ENCODE results near the gene PKIG. TPM values are rescaled to one million over a fixed set of nuclear protein-coding genes. Genes with fewer than 3 reads are reported as not detected.
A peak's percentile ranks its signal among the peaks of the same experiment; 100 is the strongest.

The PKIG gene
- total RNA-seq, 4 donors from 2014 or later, result 78.2 to 108 (median 91.5) TPM

GRCh38 chr20:44566018-44566417 is 16.4 kb upstream of the PKIG start:
- Histone ChIP-seq H3K27me3 (no peaks in the 10 kb centered on the region), H3K27ac (no peak overlapping the region), H3K9me3 (no peaks in the 10 kb centered on the region), H3K36me3 (no peaks in the 10 kb centered on the region), H3K4me3 (no peak overlapping the region), H3K4me1 (no peaks in the 10 kb centered on the region)
- DNase-seq (ENCODE audit: low spot score in 2 of 2), result no peak
- 97 to 98% methylated on average over 3 of the region's 3 CpGs for WGBS, 2 donors
- TF ChIP-seq POLR2A (IDR thresholded peaks at IDR 0.05) (no peak), CTCF (IDR thresholded peaks at IDR 0.05) (no peak), EP300 (IDR thresholded peaks at IDR 0.05) (no peak)

- no peak overlapping the region for H3K4me3 ChIP-seq
- H3K36me3 ChIP-seq, result no peaks in the 10 kb centered on the region
- H3K4me1 ChIP-seq, result peaks cover 0 to 5% (median under 1%) of the 10 kb centered on the region in 4 donors
- H3K27me3 ChIP-seq, result no peaks in the 10 kb centered on the region
- no peaks in the 10 kb centered on the region for H3K9me3 ChIP-seq
- DNase-seq (ENCODE audit: low spot score in 2 of 2), result no peak
- H3K27ac ChIP-seq, result no peak overlapping the region
- TF ChIP-seq EP300 (IDR thresholded peaks at IDR 0.05), result no peak
- no peak for TF ChIP-seq POLR2A (IDR thresholded peaks at IDR 0.05)
- TF ChIP-seq CTCF (IDR thresholded peaks at IDR 0.05), result no peak
Observed at GRCh38 chr20:44566811-44567210, 15.6 kb upstream of the PKIG start.

- WGBS, 2 donors, result 100% methylated on average over 1 of the region's 1 CpG
Observed at GRCh38 chr20:44570367-44570766, 12.0 kb upstream of the PKIG start.

GRCh38 chr20:44571362-44571988 is 10.9 kb upstream of the PKIG start:
- Histone ChIP-seq H3K36me3 (no peaks in the 10 kb centered on the region), H3K27me3 (no peaks in the 10 kb centered on the region), H3K4me1 (peaks cover 0 to 34% (median 9%) of the 10 kb centered on the region in 4 donors), H3K4me3 (no peak overlapping the region), H3K27ac (peak overlapping the region in 3 of 4 donors; percentile 73 to 85 (median 81)), H3K9me3 (no peaks in the 10 kb centered on the region)
- whole genome bisulfite sequencing, 2 donors, result 70 to 71% methylated on average over 6 of the region's 6 CpGs
- DNase-seq (ENCODE audit: low spot score in 2 of 2), result no peak
- TF ChIP-seq POLR2A (IDR thresholded peaks at IDR 0.05) (no peak), CTCF (IDR thresholded peaks at IDR 0.05) (no peak), EP300 (IDR thresholded peaks at IDR 0.05) (no peak)

More at GRCh38 chr20:44570367-44570766, 12.0 kb upstream of the PKIG start:
- H3K27me3 ChIP-seq, result no peaks in the 10 kb centered on the region
- no peaks in the 10 kb centered on the region for H3K36me3 ChIP-seq
- DNase-seq (ENCODE audit: low spot score in 2 of 2), result no peak
- no peak overlapping the region for H3K27ac ChIP-seq
- no peak for TF ChIP-seq EP300 (IDR thresholded peaks at IDR 0.05)
- TF ChIP-seq CTCF (IDR thresholded peaks at IDR 0.05), result no peak
- no peak for TF ChIP-seq POLR2A (IDR thresholded peaks at IDR 0.05)
- no peak overlapping the region for H3K4me3 ChIP-seq
- no peaks in the 10 kb centered on the region for H3K9me3 ChIP-seq
- H3K4me1 ChIP-seq, result peaks cover 0 to 27% (median 9%) of the 10 kb centered on the region in 4 donors

- no peaks in the 10 kb centered on the region for H3K27me3 ChIP-seq
- H3K27ac ChIP-seq, result peak overlapping the region; percentile 61 to 85 (median 77)
- H3K36me3 ChIP-seq, result no peaks in the 10 kb centered on the region
- H3K4me1 ChIP-seq, result peaks cover 0 to 40% (median 9%) of the 10 kb centered on the region in 4 donors
- no peak for DNase-seq (ENCODE audit: low spot score in 2 of 2)
- no peaks in the 10 kb centered on the region for H3K9me3 ChIP-seq
- no peak for TF ChIP-seq EP300 (IDR thresholded peaks at IDR 0.05)
- TF ChIP-seq POLR2A (IDR thresholded peaks at IDR 0.05), result no peak
- TF ChIP-seq CTCF (IDR thresholded peaks at IDR 0.05), result no peak
- 32% methylated on average over 6 of the region's 6 CpGs for WGBS, 2 donors
- H3K4me3 ChIP-seq, result no peak overlapping the region
Observed at GRCh38 chr20:44572551-44573500, 9.6 kb upstream of the PKIG start.
